Panc1 (cell line): Measurements from ENCODE around the gene SLC10A1. TPM values are rescaled to one million over a fixed set of nuclear protein-coding genes. Genes with fewer than 3 reads are reported as not detected.

Experiments used
- ATAC-seq: fragments of 200-7000 bp; cut with Tn5 transposase; 2 replicates; pipeline ENCODE4 v1.9.1; 2020; ENCODE audit warnings: mild to moderate bottlenecking, moderate library complexity
- BruUV-seq: library from RNA; stranded (reverse); fragments of 400-500 nt; replicated peaks from 2 replicates; lab custom pipeline; 2021; lab: Mats Ljungman, UMichigan
- CTCF ChIA-PET: fragments of 300-600 bp; sonication (Branson Sonifier 250); formaldehyde crosslinking; loops from one replicate; lab custom pipeline; 2022; ENCODE audit warnings: antibody characterized with exemption; lab: Charles Lee
- POLR2A ChIA-PET: fragments of 300-600 bp; sonication (Branson Sonifier 250); formaldehyde crosslinking; loops from one replicate; lab custom pipeline; 2022; ENCODE audit warnings: antibody characterized with exemption; lab: Charles Lee
- DNase-seq: peaks from one replicate; pipeline ENCODE4 v3.0.0-alpha.2; 2010; ENCODE audit warnings: low read depth, low spot score
- H3K27ac ChIP-seq: 2 replicates; pipeline ENCODE4 v1.5.1; 2011; ENCODE audit warnings: mild to moderate bottlenecking, low read length, inconsistent platforms
- H3K27me3 ChIP-seq: fragments of 200-500 bp; sonication (Bioruptor generic); 2 replicates; pipeline ENCODE4 v1.6.0; 2014; ENCODE audit warnings: low read length, inconsistent platforms; ENCODE audit not compliant: control insufficient read depth, insufficient read depth
- H3K36me3 ChIP-seq: fragments of 200-500 bp; sonication (Bioruptor generic); 2 replicates; pipeline ENCODE4 v1.5.1; 2014; ENCODE audit warnings: inconsistent platforms, mild to moderate bottlenecking, low read length, moderate library complexity; ENCODE audit not compliant: control insufficient read depth, insufficient read depth
- H3K4me1 ChIP-seq: 2 replicates; pipeline ENCODE4 v1.5.1; 2011; ENCODE audit warnings: inconsistent platforms, mild to moderate bottlenecking, low read length, moderate library complexity; ENCODE audit not compliant: control insufficient read depth, insufficient read depth
- H3K4me3 ChIP-seq, 2 experiments: 2 replicates each; pipeline ENCODE4 v1.5.1; 2011 to 2012; ENCODE audit warnings: low read depth in 2 of 2, low read length in 2 of 2, mild to moderate bottlenecking in 2 of 2, inconsistent platforms in 1 of 2, moderate library complexity in 1 of 2
- H3K9me3 ChIP-seq: fragments of 200-500 bp; sonication (Bioruptor generic); 2 replicates; pipeline ENCODE4 v1.5.1; 2014; ENCODE audit warnings: low read depth, mild to moderate bottlenecking, inconsistent platforms, low read length, moderate library complexity; ENCODE audit not compliant: control insufficient read depth, insufficient read depth
- CTCF ChIP-seq: fragments of 450-650 bp; IDR thresholded peaks from 2 replicates; pipeline ENCODE4 v1.5.1; 2017; ENCODE audit warnings: mild to moderate bottlenecking
- POLR2AphosphoS5 ChIP-seq: IDR thresholded peaks from 2 replicates; pipeline ENCODE4 v1.6.1; 2012; ENCODE audit warnings: mild to moderate bottlenecking, low read depth, low read length, moderate library complexity
- REST ChIP-seq, 2 experiments: IDR thresholded peaks; 2 replicates each; pipeline ENCODE4 v1.6.1; 2011 to 2012; ENCODE audit warnings: low read depth in 2 of 2, control low read depth in 1 of 2, low read length in 1 of 2, mild to moderate bottlenecking in 1 of 2, moderate library complexity in 1 of 2; ENCODE audit not compliant: insufficient read depth in 1 of 2
- SIN3A ChIP-seq: IDR thresholded peaks from 2 replicates; pipeline ENCODE4 v1.6.1; 2012; ENCODE audit warnings: low read depth, mild to moderate bottlenecking, low read length, moderate library complexity, borderline replicate concordance; ENCODE audit not compliant: insufficient read depth
- TCF7L2 ChIP-seq: IDR thresholded peaks from 2 replicates; pipeline ENCODE4 v1.6.1; 2011; ENCODE audit warnings: mild to moderate bottlenecking, low read depth, low read length, inconsistent platforms
- in situ Hi-C: cut with HindIII; loops from 2 replicates; pipeline ENCODE4 v1.10.0; 2016; ENCODE audit warnings: low sequenced_read_pairs, low pct_unique_long_range_greater_than_20kb
- intact Hi-C: fragments of 100-400 bp; cut with micrococcal nuclease; formaldehyde crosslinking; loops from one replicate; pipeline ENCODE4 v1.10.0; 2022; ENCODE audit not compliant: unreplicated experiment
- total RNA-seq: library from RNA; stranded (reverse); gene quantifications from one replicate; pipeline ENCODE4 v1.2.1, GENCODE V29; 2021; ENCODE audit not compliant: unreplicated experiment

Gene SLC10A1
- total RNA-seq, 1 experiment from 2014 or later = not detected

- H3K27ac ChIP-seq = no peak overlapping the region
- in situ Hi-C loops = no loop called here
- CTCF ChIA-PET = no interaction called here
Observed at GRCh38 chr14:69807192-69807591, 10.2 kb upstream of the SLC10A1 start.

GRCh38 chr14:69804902-69805301, 7.9 kb upstream of the SLC10A1 start:
- no peak for TF ChIP-seq SIN3A
- TF ChIP-seq TCF7L2 = no peak
- TF ChIP-seq CTCF = no peak
- no peak for TF ChIP-seq REST (IDR thresholded peaks at IDR 0.05; ENCODE audit: insufficient read depth in 1 of 2, low read depth in 2 of 2, low read length in 1 of 2)
- TF ChIP-seq POLR2AphosphoS5 = no peak

More at GRCh38 chr14:69807192-69807591, 10.2 kb upstream of the SLC10A1 start:
- Histone ChIP-seq H3K9me3 (no peaks in the 10 kb centered on the region), H3K4me3 (no peak overlapping the region), H3K4me1 (no peaks in the 10 kb centered on the region), H3K36me3 (no peaks in the 10 kb centered on the region), H3K27me3 (no peaks in the 10 kb centered on the region)
- TF ChIP-seq SIN3A (no peak), TCF7L2 (no peak), REST (IDR thresholded peaks at IDR 0.05; ENCODE audit: insufficient read depth in 1 of 2, low read depth in 2 of 2, low read length in 1 of 2) (no peak), CTCF (no peak), POLR2AphosphoS5 (no peak)
- ATAC-seq (no peak), DNase-seq (no peak)
- POLR2A ChIA-PET = no interaction called here
- intact Hi-C loops = no loop called here
- BruUV-seq = no TSS peak

More at GRCh38 chr14:69804902-69805301, 7.9 kb upstream of the SLC10A1 start:
- DNase-seq (no peak), ATAC-seq (no peak)
- no peaks in the 10 kb centered on the region for H3K36me3 ChIP-seq
- H3K27me3 ChIP-seq = no peaks in the 10 kb centered on the region
- intact Hi-C loops = no loop called here
- H3K9me3 ChIP-seq = no peaks in the 10 kb centered on the region
- in situ Hi-C loops = no loop called here
- H3K4me3 ChIP-seq = no peak overlapping the region
- BruUV-seq = no TSS peak
- ChIA-PET CTCF (no interaction called here), POLR2A (no interaction called here)
- no peaks in the 10 kb centered on the region for H3K4me1 ChIP-seq
- H3K27ac ChIP-seq = no peak overlapping the region
